Cardiac fibroblast (primary cell): ENCODE data around the gene GJA10.

Experiments
- DNase-seq, 2 donors: peaks; one replicate each; pipeline versions ENCODE4 v3.0.0 to v3.0.0-alpha.2; 2010; ENCODE audit warnings: low read depth in 2 of 2
- H3K4me3 ChIP-seq, 2 donors: replicated peaks in 1 of 2; 1 replicate in 1 of 2; 2 replicates in 1 of 2; pipeline ENCODE4 v1.5.1; 2011; ENCODE audit warnings: low read depth in 2 of 2, low read length in 2 of 2, mild to moderate bottlenecking in 2 of 2, moderate library complexity in 1 of 2
- CTCF ChIP-seq: IDR thresholded peaks from one replicate; pipeline ENCODE4 v1.5.1; 2011; ENCODE audit warnings: low read depth, mild to moderate bottlenecking, low read length, inconsistent platforms

GJA10 gene

GRCh38 chr6:89944826-89945407, 50.6 kb downstream of the GJA10 start:
- peak; percentile 46 for TF ChIP-seq CTCF
- H3K4me3 ChIP-seq, result no peak overlapping the region
- DNase-seq, result peak; percentile 25 to 41
